ENCODE measurements around the gene SMCHD1. TPM values are rescaled to one million over a fixed set of nuclear protein-coding genes. Genes with fewer than 3 reads are reported as not detected.
"Not testable (repeated sequence)": the region's sequence is repeated elsewhere in the genome, so short reads cannot be mapped to it uniquely, and the experiment has no call there.

The SMCHD1 gene
- total and polyA plus RNA-seq, 3 donors from 2014 or later: 46.6 to 111 (median 87.2) TPM

- H3K27ac ChIP-seq: peak overlapping the region; percentile 93 to 97
- no peaks in the 10 kb centered on the region for H3K36me3 ChIP-seq (ENCODE audit: low read depth, missing control alignments)
- no peaks in the 10 kb centered on the region for H3K9me3 ChIP-seq
- H3K4me3 ChIP-seq: peak overlapping the region; percentile 81 to 89
- peaks cover 10% of the 10 kb centered on the region for H3K4me1 ChIP-seq
- intact Hi-C loops (cut with DNase I; ENCODE audit: low total_unique reads): no loop called here
- no peaks in the 10 kb centered on the region for H3K27me3 ChIP-seq
- 0 to 1% methylated on average over 11 to 34 of the region's 37 CpGs for WGBS, 2 donors
- TF ChIP-seq CTCF (IDR thresholded peaks at IDR 0.05) (no peak), POLR2A (IDR thresholded peaks at IDR 0.05) (no peak)
- peak; percentile 52 for DNase-seq
Measured at GRCh38 chr18:2655954-2656236, 369 bp downstream of the SMCHD1 start.

GRCh38 chr18:2656237-2656980 is 883 bp downstream of the SMCHD1 start:
- TF ChIP-seq CTCF (IDR thresholded peaks at IDR 0.05): no peak
- no peak for TF ChIP-seq POLR2A (IDR thresholded peaks at IDR 0.05)
- H3K4me1 ChIP-seq: peaks cover 10% of the 10 kb centered on the region
- WGBS, 2 donors: 0 to 1% methylated on average over 23 to 49 of the region's 49 CpGs
- peak overlapping the region; percentile 93 to 97 for H3K27ac ChIP-seq
- peak overlapping the region; percentile 81 to 89 for H3K4me3 ChIP-seq
- no peaks in the 10 kb centered on the region for H3K27me3 ChIP-seq
- no peaks in the 10 kb centered on the region for H3K9me3 ChIP-seq
- intact Hi-C loops (cut with DNase I; ENCODE audit: low total_unique reads): no loop called here
- DNase-seq: peak; percentile 67
- no peaks in the 10 kb centered on the region for H3K36me3 ChIP-seq (ENCODE audit: low read depth, missing control alignments)

- no peak for DNase-seq
- intact Hi-C loops (cut with DNase I; ENCODE audit: low total_unique reads): no loop called here
- H3K9me3 ChIP-seq: no peaks in the 10 kb centered on the region
- no peak for TF ChIP-seq POLR2A (IDR thresholded peaks at IDR 0.05)
- TF ChIP-seq CTCF (IDR thresholded peaks at IDR 0.05): no peak
- peak overlapping the region; percentile 81 to 89 for H3K4me3 ChIP-seq
- H3K4me1 ChIP-seq: peaks cover 10% of the 10 kb centered on the region
- H3K36me3 ChIP-seq (ENCODE audit: low read depth, missing control alignments): no peaks in the 10 kb centered on the region
- peak overlapping the region; percentile 93 to 97 for H3K27ac ChIP-seq
- WGBS, 2 donors: 2 to 4% methylated on average over 12 of the region's 12 CpGs
- H3K27me3 ChIP-seq: no peaks in the 10 kb centered on the region
Measured at GRCh38 chr18:2656981-2657512, 1.5 kb downstream of the SMCHD1 start.

GRCh38 chr18:2657788-2658458 is 2.4 kb downstream of the SMCHD1 start:
- no peaks in the 10 kb centered on the region for H3K27me3 ChIP-seq
- TF ChIP-seq POLR2A (IDR thresholded peaks at IDR 0.05): no peak
- TF ChIP-seq CTCF (IDR thresholded peaks at IDR 0.05): no peak
- H3K9me3 ChIP-seq: no peaks in the 10 kb centered on the region
- no peaks in the 10 kb centered on the region for H3K36me3 ChIP-seq (ENCODE audit: low read depth, missing control alignments)
- 42 to 51% methylated on average over 12 of the region's 12 CpGs for WGBS, 2 donors
- DNase-seq: no peak
- H3K4me3 ChIP-seq: no peak overlapping the region
- H3K4me1 ChIP-seq: peaks cover 10% of the 10 kb centered on the region
- no peak overlapping the region for H3K27ac ChIP-seq
- intact Hi-C loops (cut with DNase I; ENCODE audit: low total_unique reads): no loop called here

GRCh38 chr18:2660849-2661248 is 5.3 kb downstream of the SMCHD1 start:
- WGBS, 2 donors: 89 to 99% methylated on average over 3 of the region's 3 CpGs
- H3K9me3 ChIP-seq; H3K4me3 ChIP-seq; DNase-seq; H3K27me3 ChIP-seq; H3K27ac ChIP-seq; H3K36me3 ChIP-seq (ENCODE audit: low read depth, missing control alignments); H3K4me1 ChIP-seq; intact Hi-C loops (cut with DNase I; ENCODE audit: low total_unique reads): not testable (repeated sequence)

GRCh38 chr18:2662288-2662687 is 6.8 kb downstream of the SMCHD1 start:
- H3K27ac ChIP-seq; H3K36me3 ChIP-seq (ENCODE audit: low read depth, missing control alignments); H3K9me3 ChIP-seq; DNase-seq; H3K27me3 ChIP-seq; H3K4me1 ChIP-seq; intact Hi-C loops (cut with DNase I; ENCODE audit: low total_unique reads); H3K4me3 ChIP-seq: not testable (repeated sequence)
- WGBS, 2 donors: 80 to 94% methylated on average over 7 of the region's 7 CpGs
